HepG2 (cell line): ENCODE measurements around the gene SDR42E2. TPM values are rescaled to one million over a fixed set of nuclear protein-coding genes. Genes with fewer than 3 reads are reported as not detected.

Experiments used
- AHR ChIP-seq: IDR thresholded peaks from 2 replicates; pipeline ENCODE4 v1.6.1; 2018; ENCODE audit warnings: missing genetic modification reagents, missing compliant biosample characterization
- CENPX ChIP-seq: sonication (generic); formaldehyde crosslinking; IDR thresholded peaks from 2 replicates; pipeline ENCODE4 v1.9.0; 2021; ENCODE audit warnings: mild to moderate bottlenecking, missing genetic modification reagents, moderate library complexity
- DMAP1 ChIP-seq: IDR thresholded peaks from 2 replicates; pipeline ENCODE4 v1.6.1; 2016
- ISX ChIP-seq: sonication (generic); formaldehyde crosslinking; conservative IDR thresholded peaks from 2 replicates; pipeline ENCODE4 v1.5.0; 2020; ENCODE audit warnings: missing genetic modification reagents
- KDM5A ChIP-seq: fragments of 200-600 bp; sonication (generic); IDR thresholded peaks from 2 replicates; pipeline ENCODE4 v1.7.0; 2018; ENCODE audit warnings: antibody characterized with exemption, mild to moderate bottlenecking, low read length, borderline replicate concordance
- MED13 ChIP-seq: sonication (generic); formaldehyde crosslinking; IDR thresholded peaks from 2 replicates; pipeline ENCODE4 v1.5.0; 2020; ENCODE audit warnings: missing genetic modification reagents
- MYNN ChIP-seq: sonication (generic); formaldehyde crosslinking; IDR thresholded peaks from 2 replicates; pipeline ENCODE4 v1.4.0; 2020; ENCODE audit warnings: mild to moderate bottlenecking, low read depth, missing genetic modification reagents
- SCMH1 ChIP-seq: sonication (generic); formaldehyde crosslinking; IDR thresholded peaks from 2 replicates; pipeline ENCODE4 v1.9.0; 2021; ENCODE audit warnings: missing genetic modification reagents, mild to moderate bottlenecking, borderline replicate concordance
- TEAD2 ChIP-seq: sonication (generic); formaldehyde crosslinking; IDR thresholded peaks from 2 replicates; pipeline ENCODE4 v1.9.0; 2021; ENCODE audit warnings: missing genetic modification reagents
- TGIF2 ChIP-seq: IDR thresholded peaks from 2 replicates; pipeline ENCODE4 v1.6.1; 2016; ENCODE audit warnings: control low read depth, missing compliant biosample characterization
- XBP1 ChIP-seq: sonication (generic); formaldehyde crosslinking; IDR thresholded peaks from 2 replicates; pipeline ENCODE4 v1.5.0; 2020; ENCODE audit warnings: missing genetic modification reagents
- ZBTB42 ChIP-seq: sonication (generic); formaldehyde crosslinking; IDR thresholded peaks from 2 replicates; pipeline ENCODE4 v1.5.0; 2020; ENCODE audit warnings: mild to moderate bottlenecking, missing genetic modification reagents
- ZFX ChIP-seq: sonication (generic); formaldehyde crosslinking; IDR thresholded peaks from 2 replicates; pipeline ENCODE4 v1.4.0; 2020; ENCODE audit warnings: mild to moderate bottlenecking, low read depth, missing genetic modification reagents, moderate library complexity
- ZNF547 ChIP-seq: sonication (generic); formaldehyde crosslinking; IDR thresholded peaks from 2 replicates; pipeline ENCODE4 v1.5.1; 2020; ENCODE audit warnings: mild to moderate bottlenecking, missing genetic modification reagents
- ZSCAN12 ChIP-seq: sonication (generic); formaldehyde crosslinking; IDR thresholded peaks from 2 replicates; pipeline ENCODE4 v1.9.0; 2021; ENCODE audit warnings: mild to moderate bottlenecking, missing genetic modification reagents
- polyA plus RNA-seq, 8 experiments: library from polyadenylated mRNA; depleted of rRNA in 3 of 8; stranded (reverse) in 7 of 8; unstranded in 1 of 8; fragments of >200 nt; fragmentation: Illumina TruSeq in 4 of 8; extraction: Trizol in 4 of 8; gene quantifications; 2 replicates each; pipeline versions ENCODE4 v1.2.1 to v1.2.3, GENCODE V29; 2011 to 2016; ENCODE audit warnings: low read depth in 4 of 8, missing spikeins in 1 of 8, mixed read lengths in 1 of 8; ENCODE audit not compliant: insufficient read depth in 1 of 8
- total RNA-seq, 5 experiments: library from RNA; depleted of rRNA; stranded (reverse); fragments of >200 nt; fragmentation: Illumina TruSeq; extraction: Trizol; gene quantifications; 2 replicates each; pipeline ENCODE4 v1.2.3, GENCODE V29; 2016; ENCODE audit warnings: low read depth in 1 of 5
- TF ChIP-seq, protein P1 (sequence below): sonication (generic); formaldehyde crosslinking; IDR thresholded peaks from 2 replicates; pipeline ENCODE4 v1.5.1; 2020; ENCODE audit warnings: missing genetic modification reagents, mild to moderate bottlenecking, borderline replicate concordance
- TF ChIP-seq, protein P2 (sequence below): sonication (generic); formaldehyde crosslinking; IDR thresholded peaks from 2 replicates; pipeline ENCODE4 v1.5.0; 2020; ENCODE audit warnings: mild to moderate bottlenecking, missing genetic modification reagents, borderline replicate concordance
- TF ChIP-seq, protein P3 (sequence below): sonication (generic); formaldehyde crosslinking; conservative IDR thresholded peaks from 2 replicates; pipeline ENCODE4 v1.8.1; 2023; ENCODE audit warnings: missing genetic modification reagents
- TF ChIP-seq, protein P4 (sequence below): IDR thresholded peaks from 2 replicates; pipeline ENCODE4 v1.6.1; 2016
- TF ChIP-seq, protein P5 (sequence below): sonication (generic); formaldehyde crosslinking; conservative IDR thresholded peaks from 2 replicates; pipeline ENCODE4 v1.8.0; 2022; ENCODE audit warnings: missing genetic modification reagents

The SDR42E2 gene
- total and polyA plus RNA-seq, 2 of the 13 experiments (the other 11 are each of a cell fraction or from before 2014, with no cell fraction given), result 0.05 to 0.11 TPM

DNA sequence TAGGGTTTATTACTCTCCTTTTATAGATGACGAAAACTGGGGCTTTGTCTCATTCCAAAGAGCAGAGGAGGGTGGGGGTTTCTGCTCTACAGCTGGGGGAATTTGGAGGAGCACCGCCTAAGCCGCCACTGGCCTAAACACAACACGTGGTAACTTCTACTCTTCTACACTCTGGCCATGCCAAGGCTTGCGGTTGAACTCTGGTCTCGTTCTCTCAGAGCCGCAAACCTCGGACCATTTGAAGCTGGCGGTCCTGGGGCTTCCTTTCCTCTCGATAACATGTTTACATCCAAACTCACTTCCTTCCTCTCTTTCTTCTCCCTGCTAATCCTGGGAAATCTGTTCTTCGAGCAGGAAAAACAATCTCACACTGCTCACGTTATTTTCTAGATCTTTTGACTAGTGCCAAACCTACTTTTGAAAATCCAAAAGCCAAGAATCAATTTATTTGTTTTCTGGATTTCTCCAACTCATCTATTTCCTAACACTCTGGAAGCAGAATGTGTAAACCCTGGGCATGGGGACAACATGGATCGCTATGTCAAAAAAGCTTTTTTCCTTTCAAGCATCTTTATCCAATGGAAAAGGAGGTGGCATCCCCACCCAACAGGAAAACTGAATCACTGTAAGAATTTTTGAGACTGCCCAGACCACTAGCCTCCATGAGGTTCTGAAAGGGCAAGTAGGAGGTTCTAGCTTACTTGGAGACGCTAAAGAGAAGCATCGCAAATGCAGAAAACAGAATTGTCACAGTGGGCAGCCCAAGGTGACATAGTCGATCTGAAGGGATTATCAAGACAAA lies 30.2 kb downstream of the SDR42E2 start (continued):
- TF ChIP-seq KDM5A (0 out of 2 replicates have a peak, but pooled peaks have one; percentile 9), AHR (CRISPR knock-in tag) (peak; percentile 86), ZFX (CRISPR knock-in tag) (peak; percentile 78), MED13 (CRISPR knock-in tag) (0 out of 2 replicates have a peak, but pooled peaks have one; percentile 24), TGIF2 (CRISPR knock-in tag) (peak; percentile 96), ZSCAN12 (peak; percentile 78), ISX (CRISPR knock-in tag) (no peak), MYNN (no peak; the same call in 1 of the 2 replicates), TEAD2 (CRISPR knock-in tag) (no peak), XBP1 (CRISPR knock-in tag) (peak; percentile 76), ZNF547 (CRISPR knock-in tag) (peak; percentile 93), SCMH1 (CRISPR knock-in tag) (no peak), ZBTB42 (CRISPR knock-in tag) (no peak), CENPX (no peak), DMAP1 (peak; percentile 93)
- TF ChIP-seq, protein P1, sequence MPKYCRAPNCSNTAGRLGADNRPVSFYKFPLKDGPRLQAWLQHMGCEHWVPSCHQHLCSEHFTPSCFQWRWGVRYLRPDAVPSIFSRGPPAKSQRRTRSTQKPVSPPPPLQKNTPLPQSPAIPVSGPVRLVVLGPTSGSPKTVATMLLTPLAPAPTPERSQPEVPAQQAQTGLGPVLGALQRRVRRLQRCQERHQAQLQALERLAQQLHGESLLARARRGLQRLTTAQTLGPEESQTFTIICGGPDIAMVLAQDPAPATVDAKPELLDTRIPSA (CRISPR knock-in tag), result no peak
- TF ChIP-seq, protein P2, sequence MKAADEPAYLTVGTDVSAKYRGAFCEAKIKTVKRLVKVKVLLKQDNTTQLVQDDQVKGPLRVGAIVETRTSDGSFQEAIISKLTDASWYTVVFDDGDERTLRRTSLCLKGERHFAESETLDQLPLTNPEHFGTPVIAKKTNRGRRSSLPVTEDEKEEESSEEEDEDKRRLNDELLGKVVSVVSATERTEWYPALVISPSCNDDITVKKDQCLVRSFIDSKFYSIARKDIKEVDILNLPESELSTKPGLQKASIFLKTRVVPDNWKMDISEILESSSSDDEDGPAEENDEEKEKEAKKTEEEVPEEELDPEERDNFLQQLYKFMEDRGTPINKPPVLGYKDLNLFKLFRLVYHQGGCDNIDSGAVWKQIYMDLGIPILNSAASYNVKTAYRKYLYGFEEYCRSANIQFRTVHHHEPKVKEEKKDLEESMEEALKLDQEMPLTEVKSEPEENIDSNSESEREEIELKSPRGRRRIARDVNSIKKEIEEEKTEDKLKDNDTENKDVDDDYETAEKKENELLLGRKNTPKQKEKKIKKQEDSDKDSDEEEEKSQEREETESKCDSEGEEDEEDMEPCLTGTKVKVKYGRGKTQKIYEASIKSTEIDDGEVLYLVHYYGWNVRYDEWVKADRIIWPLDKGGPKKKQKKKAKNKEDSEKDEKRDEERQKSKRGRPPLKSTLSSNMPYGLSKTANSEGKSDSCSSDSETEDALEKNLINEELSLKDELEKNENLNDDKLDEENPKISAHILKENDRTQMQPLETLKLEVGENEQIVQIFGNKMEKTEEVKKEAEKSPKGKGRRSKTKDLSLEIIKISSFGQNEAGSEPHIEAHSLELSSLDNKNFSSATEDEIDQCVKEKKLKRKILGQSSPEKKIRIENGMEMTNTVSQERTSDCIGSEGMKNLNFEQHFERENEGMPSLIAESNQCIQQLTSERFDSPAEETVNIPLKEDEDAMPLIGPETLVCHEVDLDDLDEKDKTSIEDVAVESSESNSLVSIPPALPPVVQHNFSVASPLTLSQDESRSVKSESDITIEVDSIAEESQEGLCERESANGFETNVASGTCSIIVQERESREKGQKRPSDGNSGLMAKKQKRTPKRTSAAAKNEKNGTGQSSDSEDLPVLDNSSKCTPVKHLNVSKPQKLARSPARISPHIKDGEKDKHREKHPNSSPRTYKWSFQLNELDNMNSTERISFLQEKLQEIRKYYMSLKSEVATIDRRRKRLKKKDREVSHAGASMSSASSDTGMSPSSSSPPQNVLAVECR (CRISPR knock-in tag), result peak; percentile 87; the same call in 1 of the 2 replicates
- TF ChIP-seq, protein P3, sequence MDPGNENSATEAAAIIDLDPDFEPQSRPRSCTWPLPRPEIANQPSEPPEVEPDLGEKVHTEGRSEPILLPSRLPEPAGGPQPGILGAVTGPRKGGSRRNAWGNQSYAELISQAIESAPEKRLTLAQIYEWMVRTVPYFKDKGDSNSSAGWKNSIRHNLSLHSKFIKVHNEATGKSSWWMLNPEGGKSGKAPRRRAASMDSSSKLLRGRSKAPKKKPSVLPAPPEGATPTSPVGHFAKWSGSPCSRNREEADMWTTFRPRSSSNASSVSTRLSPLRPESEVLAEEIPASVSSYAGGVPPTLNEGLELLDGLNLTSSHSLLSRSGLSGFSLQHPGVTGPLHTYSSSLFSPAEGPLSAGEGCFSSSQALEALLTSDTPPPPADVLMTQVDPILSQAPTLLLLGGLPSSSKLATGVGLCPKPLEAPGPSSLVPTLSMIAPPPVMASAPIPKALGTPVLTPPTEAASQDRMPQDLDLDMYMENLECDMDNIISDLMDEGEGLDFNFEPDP (CRISPR knock-in tag), result no peak
- TF ChIP-seq, protein P4, sequence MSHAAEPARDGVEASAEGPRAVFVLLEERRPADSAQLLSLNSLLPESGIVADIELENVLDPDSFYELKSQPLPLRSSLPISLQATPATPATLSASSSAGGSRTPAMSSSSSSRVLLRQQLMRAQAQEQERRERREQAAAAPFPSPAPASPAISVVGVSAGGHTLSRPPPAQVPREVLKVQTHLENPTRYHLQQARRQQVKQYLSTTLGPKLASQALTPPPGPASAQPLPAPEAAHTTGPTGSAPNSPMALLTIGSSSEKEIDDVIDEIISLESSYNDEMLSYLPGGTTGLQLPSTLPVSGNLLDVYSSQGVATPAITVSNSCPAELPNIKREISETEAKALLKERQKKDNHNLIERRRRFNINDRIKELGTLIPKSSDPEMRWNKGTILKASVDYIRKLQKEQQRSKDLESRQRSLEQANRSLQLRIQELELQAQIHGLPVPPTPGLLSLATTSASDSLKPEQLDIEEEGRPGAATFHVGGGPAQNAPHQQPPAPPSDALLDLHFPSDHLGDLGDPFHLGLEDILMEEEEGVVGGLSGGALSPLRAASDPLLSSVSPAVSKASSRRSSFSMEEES (CRISPR knock-in tag), result peak; percentile 92
- TF ChIP-seq, protein P5, sequence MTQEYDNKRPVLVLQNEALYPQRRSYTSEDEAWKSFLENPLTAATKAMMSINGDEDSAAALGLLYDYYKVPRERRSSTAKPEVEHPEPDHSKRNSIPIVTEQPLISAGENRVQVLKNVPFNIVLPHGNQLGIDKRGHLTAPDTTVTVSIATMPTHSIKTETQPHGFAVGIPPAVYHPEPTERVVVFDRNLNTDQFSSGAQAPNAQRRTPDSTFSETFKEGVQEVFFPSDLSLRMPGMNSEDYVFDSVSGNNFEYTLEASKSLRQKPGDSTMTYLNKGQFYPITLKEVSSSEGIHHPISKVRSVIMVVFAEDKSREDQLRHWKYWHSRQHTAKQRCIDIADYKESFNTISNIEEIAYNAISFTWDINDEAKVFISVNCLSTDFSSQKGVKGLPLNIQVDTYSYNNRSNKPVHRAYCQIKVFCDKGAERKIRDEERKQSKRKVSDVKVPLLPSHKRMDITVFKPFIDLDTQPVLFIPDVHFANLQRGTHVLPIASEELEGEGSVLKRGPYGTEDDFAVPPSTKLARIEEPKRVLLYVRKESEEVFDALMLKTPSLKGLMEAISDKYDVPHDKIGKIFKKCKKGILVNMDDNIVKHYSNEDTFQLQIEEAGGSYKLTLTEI (CRISPR knock-in tag), result no peak
